ENCODE data around the gene KPNA6.
A peak's percentile ranks its signal among the peaks of the same experiment; 100 is the strongest.
"Not testable (repeated sequence)": the region's sequence is repeated elsewhere in the genome, so short reads cannot be mapped to it uniquely, and the experiment has no call there.

Gene KPNA6

GRCh38 chr1:32100359-32100758, 7.5 kb upstream of the KPNA6 start:
- DNase-seq, result peak in 26 of 56 donors; percentile 5 to 40 (median 18)

GRCh38 chr1:32100807-32101708, 6.8 kb upstream of the KPNA6 start:
- no peak for DNase-seq

- DNase-seq, result no peak
Measured at GRCh38 chr1:32104127-32104526, 3.7 kb upstream of the KPNA6 start.

GRCh38 chr1:32105338-32105737, 2.5 kb upstream of the KPNA6 start:
- no peak for DNase-seq

- no peak for DNase-seq
Measured at GRCh38 chr1:32106663-32107275, 1.1 kb upstream of the KPNA6 start.

- DNase-seq, result no peak
Measured at GRCh38 chr1:32111040-32111623, 3.3 kb downstream of the KPNA6 start.

GRCh38 chr1:32111789-32112188, 3.9 kb downstream of the KPNA6 start:
- DNase-seq, result no peak

GRCh38 chr1:32112806-32113375, 5.0 kb downstream of the KPNA6 start:
- no peak for DNase-seq

- not testable (repeated sequence) for DNase-seq
Measured at GRCh38 chr1:32113436-32113835, 5.6 kb downstream of the KPNA6 start.

GRCh38 chr1:32114420-32114819, 6.6 kb downstream of the KPNA6 start:
- no peak for DNase-seq

GRCh38 chr1:32115496-32115895, 7.6 kb downstream of the KPNA6 start:
- DNase-seq, result no peak

- DNase-seq, result no peak
Measured at GRCh38 chr1:32116531-32116930, 8.7 kb downstream of the KPNA6 start.

- no peak for DNase-seq
Measured at GRCh38 chr1:32122151-32122550, 14.3 kb downstream of the KPNA6 start.

- not testable (repeated sequence) for DNase-seq
Measured at GRCh38 chr1:32123361-32123760, 15.5 kb downstream of the KPNA6 start.

- DNase-seq, result no peak
Measured at GRCh38 chr1:32125313-32125712, 17.5 kb downstream of the KPNA6 start.

GRCh38 chr1:32126770-32127169, 18.9 kb downstream of the KPNA6 start:
- no peak for DNase-seq

- no peak for DNase-seq
Measured at GRCh38 chr1:32127409-32128198, 19.7 kb downstream of the KPNA6 start.

GRCh38 chr1:32128479-32128878, 20.6 kb downstream of the KPNA6 start:
- DNase-seq, result peak in 13 of 56 donors; percentile 2 to 61 (median 28)

- no peak for DNase-seq
Measured at GRCh38 chr1:32128964-32129363, 21.1 kb downstream of the KPNA6 start.

GRCh38 chr1:32133950-32134280, 26.1 kb downstream of the KPNA6 start:
- not testable (repeated sequence) for DNase-seq

GRCh38 chr1:32137111-32137510, 29.3 kb downstream of the KPNA6 start:
- no peak for DNase-seq

Data from amygdala (tissue), 56 donors.